HCT116 (cell line): ENCODE data around the gene SPOP. TPM values are rescaled to one million over a fixed set of nuclear protein-coding genes. Genes with fewer than 3 reads are reported as not detected.

Experiments
- ATAC-seq: fragments of 200-7000 bp; cut with Tn5 transposase; 2 replicates; pipeline ENCODE4 v1.9.1; 2020; ENCODE audit warnings: mild to moderate bottlenecking, moderate library complexity
- BruUV-seq: library from RNA; stranded (reverse); fragments of 400-500 nt; replicated peaks from 2 replicates; lab custom pipeline; 2021; lab: Mats Ljungman, UMichigan
- CTCF ChIA-PET: fragments of 300-600 bp; sonication (Branson Sonifier 250); formaldehyde crosslinking; loops from one replicate; lab custom pipeline; 2021; ENCODE audit warnings: antibody characterized with exemption; lab: Charles Lee
- POLR2A ChIA-PET: fragments of 300-600, 350-600 bp; sonication (Branson Sonifier 250); formaldehyde crosslinking; loops from one replicate; lab custom pipeline; 2021; ENCODE audit warnings: antibody characterized with exemption; lab: Charles Lee
- RAD21 ChIA-PET, 2 experiments: fragments of 300-600 bp; sonication (Branson Sonifier 250); formaldehyde crosslinking; loops; one replicate each; lab custom pipeline; 2023; ENCODE audit warnings: low total read pairs in 2 of 2; ENCODE audit not compliant: uncharacterized antibody in 2 of 2, unreplicated experiment in 2 of 2, low non-redundant PET in 1 of 2; lab: Charles Lee
- DNase-seq: peaks from one replicate; pipeline ENCODE4 v3.0.0-alpha.2; 2010; ENCODE audit warnings: low read depth, low spot score
- H2AFZ ChIP-seq: fragments of 200-600 bp; shearing (Covaris generic), sonication (generic); 2 replicates; pipeline ENCODE4 v1.6.1; 2017; ENCODE audit warnings: low read depth, mixed run types, mixed read lengths, antibody characterized with exemption, low read length; ENCODE audit not compliant: poor library complexity, severe bottlenecking
- H3K27ac ChIP-seq: 2 replicates; pipeline ENCODE4 v1.5.1; 2012; ENCODE audit warnings: low read depth, low read length
- H3K27me3 ChIP-seq: fragments of 200-600 bp; sonication (generic); 2 replicates; pipeline ENCODE4 v1.6.1; 2016; ENCODE audit warnings: mixed run types, low read length, mixed read lengths; ENCODE audit not compliant: insufficient read depth
- H3K36me3 ChIP-seq, 2 experiments: fragments of 200-500 bp in 1 of 2; fragments of 200-600 bp in 1 of 2; sonication (Bioruptor generic) in 1 of 2; sonication (generic) in 1 of 2; 2 replicates each; pipeline versions ENCODE4 v1.5.1 to v1.6.1; 2014 to 2016; ENCODE audit warnings: low read length in 2 of 2, inconsistent platforms in 1 of 2, mixed read lengths in 1 of 2, mixed run types in 1 of 2; ENCODE audit not compliant: insufficient read depth in 2 of 2, control insufficient read depth in 1 of 2
- H3K4me1 ChIP-seq, 2 experiments: fragments of 200-600 bp in 1 of 2; sonication (generic) in 1 of 2; 2 replicates each; pipeline versions ENCODE4 v1.5.1 to v1.6.1; 2012 to 2017; ENCODE audit warnings: low read length in 2 of 2, inconsistent platforms in 1 of 2, mild to moderate bottlenecking in 1 of 2, mixed read lengths in 1 of 2, mixed run types in 1 of 2, moderate library complexity in 1 of 2; ENCODE audit not compliant: insufficient read depth in 2 of 2, control insufficient read depth in 1 of 2
- H3K4me2 ChIP-seq: fragments of 200-600 bp; sonication (generic); 2 replicates; pipeline ENCODE4 v1.6.1; 2017; ENCODE audit warnings: mixed run types, low read length, mixed read lengths
- H3K4me3 ChIP-seq, 2 experiments: fragments of 200-600 bp in 1 of 2; sonication (generic) in 1 of 2; replicated peaks in 1 of 2; 2 replicates each; pipeline ENCODE4 v1.5.1; 2011 to 2016; ENCODE audit warnings: low read length in 2 of 2, control low read depth in 1 of 2, low read depth in 1 of 2, mild to moderate bottlenecking in 1 of 2, mixed read lengths in 1 of 2, mixed run types in 1 of 2
- H3K79me2 ChIP-seq: fragments of 200-600 bp; sonication (generic); 2 replicates; pipeline ENCODE4 v1.6.1; 2017; ENCODE audit warnings: mild to moderate bottlenecking, mixed run types, low read length, moderate library complexity, mixed read lengths; ENCODE audit not compliant: insufficient read depth
- H3K9ac ChIP-seq: fragments of 200-600 bp; sonication (generic); 2 replicates; pipeline ENCODE4 v1.6.1; 2016; ENCODE audit warnings: low read length, mixed read lengths
- H3K9me2 ChIP-seq: fragments of 200-600 bp; sonication (generic), shearing (Covaris generic); 2 replicates; pipeline ENCODE4 v1.6.1; 2017; ENCODE audit warnings: mixed run types, mild to moderate bottlenecking, moderate library complexity; ENCODE audit not compliant: insufficient read depth
- H3K9me3 ChIP-seq, 2 experiments: fragments of 200-500 bp in 1 of 2; fragments of 200-600 bp in 1 of 2; sonication (Bioruptor generic) in 1 of 2; sonication (generic) in 1 of 2; 2 replicates each; pipeline ENCODE4 v1.6.1; 2014 to 2017; ENCODE audit warnings: low read length in 2 of 2, mixed read lengths in 2 of 2, inconsistent platforms in 1 of 2, low read depth in 1 of 2, mild to moderate bottlenecking in 1 of 2, mixed run types in 1 of 2, moderate library complexity in 1 of 2; ENCODE audit not compliant: control insufficient read depth in 1 of 2, insufficient read depth in 1 of 2
- H4K20me1 ChIP-seq: fragments of 200-600 bp; sonication (generic), shearing (Covaris generic); 2 replicates; pipeline ENCODE4 v1.6.1; 2017; ENCODE audit warnings: mixed run types, mild to moderate bottlenecking, moderate library complexity; ENCODE audit not compliant: insufficient read depth
- CBX3 ChIP-seq: IDR thresholded peaks from 2 replicates; pipeline ENCODE4 v1.6.1; 2012; ENCODE audit warnings: low read depth
- CEBPB ChIP-seq: IDR thresholded peaks from 2 replicates; pipeline ENCODE4 v1.6.1; 2012; ENCODE audit warnings: low read depth
- ELF1 ChIP-seq: IDR thresholded peaks from 2 replicates; pipeline ENCODE4 v1.6.1; 2012; ENCODE audit warnings: low read depth, borderline replicate concordance
- EZH2 ChIP-seq: fragments of 200-600 bp; sonication (generic); IDR thresholded peaks from 2 replicates; pipeline ENCODE4 v1.6.1; 2017; ENCODE audit warnings: antibody characterized with exemption, mixed run types
- FOSL1 ChIP-seq: IDR thresholded peaks from 2 replicates; pipeline ENCODE4 v1.6.1; 2012; ENCODE audit warnings: low read depth
- POLR2AphosphoS5 ChIP-seq: IDR thresholded peaks from 2 replicates; pipeline ENCODE4 v1.6.1; 2011; ENCODE audit warnings: mild to moderate bottlenecking, low read depth, low read length, moderate library complexity
- RAD21 ChIP-seq: IDR thresholded peaks from 2 replicates; pipeline ENCODE4 v1.6.1; 2012; ENCODE audit warnings: low read depth, mild to moderate bottlenecking
- TCF7L2 ChIP-seq: IDR thresholded peaks from 2 replicates; pipeline ENCODE4 v1.7.0; 2011; ENCODE audit warnings: borderline replicate concordance, inconsistent platforms; ENCODE audit not compliant: insufficient read depth, insufficient read length; ENCODE audit errors: extremely low read depth
- YY1 ChIP-seq: IDR thresholded peaks from 2 replicates; pipeline ENCODE4 v1.6.1; 2011; ENCODE audit warnings: low read length, low read depth, moderate library complexity, mild to moderate bottlenecking; ENCODE audit not compliant: insufficient replicate concordance; ENCODE audit errors: extremely low read depth
- ZFX ChIP-seq: fragments of 450-650 bp; IDR thresholded peaks from 2 replicates; pipeline ENCODE4 v1.6.1; 2017
- ZNF274 ChIP-seq: fragments of 200-500 bp; sonication (Bioruptor generic); IDR thresholded peaks from 2 replicates; pipeline ENCODE4 v1.6.1; 2014; ENCODE audit warnings: mild to moderate bottlenecking, low read depth, low read length, inconsistent platforms
- intact Hi-C: fragments of 100-400 bp; cut with micrococcal nuclease; formaldehyde crosslinking; loops from 2 replicates; pipeline ENCODE4 v1.10.0; 2022
- total RNA-seq: library from RNA; stranded (reverse); gene quantifications from one replicate; pipeline ENCODE4 v1.2.1, GENCODE V29; 2021; ENCODE audit not compliant: unreplicated experiment
- TF ChIP-seq, protein P1 (sequence below): IDR thresholded peaks from 2 replicates; pipeline ENCODE4 v1.6.1; 2012

Gene SPOP
- total RNA-seq, 1 experiment from 2014 or later, result 85.1 TPM

DNA sequence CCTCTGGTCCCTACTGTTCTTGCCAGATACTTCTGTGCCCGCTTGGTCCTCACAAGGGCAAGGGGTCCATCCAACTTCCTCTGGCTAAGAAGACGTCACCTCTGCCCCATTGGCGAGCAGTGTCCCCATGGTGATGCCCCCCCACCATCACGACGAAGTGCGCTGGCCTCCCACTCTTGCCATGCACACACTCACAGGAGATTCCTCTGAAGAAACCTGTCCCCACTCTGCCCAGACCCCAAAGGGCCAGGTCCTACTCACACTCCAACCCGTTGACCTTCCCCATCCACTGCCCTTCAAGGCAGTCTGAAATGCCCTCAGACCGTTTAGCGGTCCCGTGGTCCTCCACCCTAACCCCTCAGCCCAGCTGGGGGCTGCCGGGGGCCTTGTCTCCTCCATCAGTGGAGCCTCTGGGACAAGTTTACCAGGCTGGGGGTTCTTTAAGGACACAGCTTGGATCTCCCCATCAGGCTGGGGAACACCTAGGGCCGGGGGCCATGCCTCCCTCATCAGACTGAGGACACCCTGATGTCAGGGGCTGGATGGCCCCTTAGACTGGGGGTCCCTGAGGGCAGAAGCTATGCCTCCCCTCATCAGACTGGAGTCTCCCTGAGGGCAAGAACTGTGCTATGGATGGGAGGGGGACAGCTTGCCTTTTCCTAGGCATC is 95.7 kb downstream of the SPOP start:
- no peak overlapping the region for H2AFZ ChIP-seq
- no peaks in the 10 kb centered on the region for H3K36me3 ChIP-seq
- POLR2A ChIA-PET, result no interaction called here

DNA sequence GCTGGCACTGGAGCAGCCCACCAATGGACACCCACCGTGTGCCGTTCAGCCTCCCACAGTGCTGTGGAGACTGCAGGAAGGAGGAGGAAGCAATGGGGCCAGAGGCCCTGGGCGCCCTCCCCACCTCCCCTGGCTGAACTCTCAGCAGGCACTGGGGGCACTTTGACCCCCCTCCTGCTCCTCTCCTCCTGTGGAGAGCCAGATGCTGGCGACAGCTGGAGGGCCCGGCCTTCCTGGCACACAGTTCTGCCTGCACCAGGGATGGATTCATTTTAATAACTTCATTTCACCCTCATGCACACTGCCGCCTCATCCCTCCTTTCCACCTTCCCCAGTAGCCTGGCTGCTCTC is 96.3 kb downstream of the SPOP start:
- no peaks in the 10 kb centered on the region for H3K36me3 ChIP-seq
- no peaks in the 10 kb centered on the region for H3K9me3 ChIP-seq
- H3K9me2 ChIP-seq, result no peaks in the 10 kb centered on the region
- no peak for TF ChIP-seq CBX3
- TF ChIP-seq ELF1, result no peak
- no peak for TF ChIP-seq ZFX
- TF ChIP-seq, protein P1, sequence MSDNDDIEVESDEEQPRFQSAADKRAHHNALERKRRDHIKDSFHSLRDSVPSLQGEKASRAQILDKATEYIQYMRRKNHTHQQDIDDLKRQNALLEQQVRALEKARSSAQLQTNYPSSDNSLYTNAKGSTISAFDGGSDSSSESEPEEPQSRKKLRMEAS, result no peak
- no peak for TF ChIP-seq FOSL1
- H4K20me1 ChIP-seq, result no peaks in the 10 kb centered on the region
- H3K79me2 ChIP-seq, result no peaks in the 10 kb centered on the region
- DNase-seq (no peak), ATAC-seq (no peak)
- H3K27ac ChIP-seq, result no peak overlapping the region
- no peak overlapping the region for H3K4me3 ChIP-seq
- intact Hi-C loops, result no loop called here
- H3K27me3 ChIP-seq, result no peaks in the 10 kb centered on the region
- ChIA-PET POLR2A (no interaction called here), RAD21 (no interaction called here), CTCF (no interaction called here)
- no TSS peak for BruUV-seq
- no peak overlapping the region for H2AFZ ChIP-seq
- no peak overlapping the region for H3K9ac ChIP-seq
- H3K4me1 ChIP-seq, result peaks cover 0 to 12% of the 10 kb centered on the region in 2 experiments; a peak in 2 of 4 replicates
- H3K4me2 ChIP-seq, result no peak overlapping the region

More for the DNA sequence above, 95.7 kb downstream of the SPOP start:
- CTCF ChIA-PET, result no interaction called here
- no peak for TF ChIP-seq CEBPB
- no peak for TF ChIP-seq ZFX
- no peak for TF ChIP-seq CBX3
- no peak for TF ChIP-seq YY1
- no peak for TF ChIP-seq ZNF274
- no peak for TF ChIP-seq TCF7L2
- no peak for TF ChIP-seq RAD21
- no peak for TF ChIP-seq POLR2AphosphoS5
- TF ChIP-seq EZH2, result no peak
- TF ChIP-seq, all 23 proteins: peak for 0
- RAD21 ChIA-PET, result no interaction called here
- Histone ChIP-seq H3K4me2 (no peak overlapping the region), H4K20me1 (no peaks in the 10 kb centered on the region), H3K4me3 (no peak overlapping the region), H3K9me2 (no peaks in the 10 kb centered on the region), H3K9ac (no peak overlapping the region), H3K27ac (no peak overlapping the region), H3K27me3 (no peaks in the 10 kb centered on the region), H3K4me1 (peaks cover 0 to 12% of the 10 kb centered on the region in 2 experiments; a peak in 2 of 4 replicates), H3K9me3 (no peaks in the 10 kb centered on the region), H3K79me2 (no peaks in the 10 kb centered on the region)
- DNase-seq, result no peak
- intact Hi-C loops, result no loop called here
- no TSS peak for BruUV-seq
- ATAC-seq, result no peak
